OCI-LY1 (cell line): Measurements from ENCODE around the gene GPR18.

ENCODE experiments used
- CTCF ChIP-seq: fragments of 200-600 bp; sonication (generic), shearing (Covaris generic); IDR thresholded peaks from 2 replicates; pipeline ENCODE4 v1.5.1; 2017; ENCODE audit warnings: mild to moderate bottlenecking, antibody characterized with exemption, low read length, moderate library complexity, mixed read lengths
- EZH2 ChIP-seq: fragments of 200-600 bp; sonication (generic), shearing (Covaris generic); IDR thresholded peaks from 2 replicates; pipeline ENCODE4 v1.8.0; 2017; ENCODE audit warnings: borderline replicate concordance, mixed run types, mild to moderate bottlenecking, antibody characterized with exemption, low read length, moderate library complexity, mixed read lengths

- TF ChIP-seq CTCF (no peak), EZH2 (no peak)
These were observed 23.7 kb upstream of the GPR18 start for GRCh38 chr13:99281811-99282263.
